T-helper 1 cell treated with Interleukin-12 subunit alpha and Interleukin-12 subunit beta and Interleukin-4 antibody, amounts not matched to agents 30 ng/mL and 1 ng/mL, for 36 hours (primary cell): ENCODE data around the gene LILRB1. TPM values are rescaled to one million over a fixed set of nuclear protein-coding genes. Genes with fewer than 3 reads are reported as not detected.
"Not testable (repeated sequence)": the region's sequence is repeated elsewhere in the genome, so short reads cannot be mapped to it uniquely, and the experiment has no call there.

ENCODE experiments used
- intact Hi-C: fragments of 100-400 bp; cut with micrococcal nuclease; formaldehyde crosslinking; loops from one replicate; pipeline ENCODE4 v1.15.1; 2024
- total RNA-seq: library from RNA; stranded (reverse); gene quantifications from 2 replicates; pipeline ENCODE4 v1.2.3, GENCODE V29; 2022

LILRB1 gene
- not detected in 2 replicates for total RNA-seq

DNA sequence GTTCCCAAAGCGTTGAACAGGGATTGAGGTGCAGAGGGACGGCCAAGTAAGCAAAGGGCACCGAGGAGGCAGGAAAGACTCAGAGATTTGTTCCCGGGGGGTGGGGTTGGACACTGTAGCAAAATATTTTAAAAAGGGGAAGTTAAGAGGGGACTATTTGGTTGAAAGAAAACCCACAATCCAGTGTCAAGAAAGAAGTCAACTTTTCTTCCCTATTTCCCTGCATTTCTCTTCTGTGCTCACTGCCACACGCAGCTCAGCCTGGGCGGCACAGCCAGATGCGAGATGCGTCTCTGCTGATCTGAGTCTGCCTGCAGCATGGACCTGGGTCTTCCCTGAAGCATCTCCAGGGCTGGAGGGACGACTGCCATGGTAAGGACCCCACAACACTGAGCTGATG lies at the start of gene LILRB1:
LILRB1 (plus strand) TSS at position 223 of the 400 bp plus-strand sequence. CDS start 590 bp downstream, outside the sequence.
- intact Hi-C loops: loop anchor here (5.0 kb wide), 1 partner anchor 333 kb away; no protein-coding TSS in a partner anchor

DNA sequence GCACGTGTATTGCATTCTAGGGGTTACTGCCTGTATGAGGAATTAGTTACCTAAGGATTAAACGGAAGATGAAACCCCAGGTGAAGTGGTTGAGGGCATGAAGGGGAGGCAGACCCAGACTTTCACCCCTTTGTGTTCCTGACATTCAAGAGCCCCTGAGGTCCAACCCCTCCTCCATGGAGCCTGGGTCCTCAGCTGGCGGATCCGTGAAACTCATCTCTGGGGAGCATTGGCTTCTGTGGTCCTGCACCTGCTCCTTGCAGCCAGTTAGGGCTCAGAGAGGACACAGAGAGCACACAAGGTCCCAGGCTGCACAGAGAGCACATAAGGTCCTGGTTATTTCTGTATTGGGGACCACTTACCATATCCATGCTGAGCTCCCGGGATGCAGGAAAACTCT lies 43.9 kb upstream of the LILRB1 start:
- intact Hi-C loops: no loop called here

DNA sequence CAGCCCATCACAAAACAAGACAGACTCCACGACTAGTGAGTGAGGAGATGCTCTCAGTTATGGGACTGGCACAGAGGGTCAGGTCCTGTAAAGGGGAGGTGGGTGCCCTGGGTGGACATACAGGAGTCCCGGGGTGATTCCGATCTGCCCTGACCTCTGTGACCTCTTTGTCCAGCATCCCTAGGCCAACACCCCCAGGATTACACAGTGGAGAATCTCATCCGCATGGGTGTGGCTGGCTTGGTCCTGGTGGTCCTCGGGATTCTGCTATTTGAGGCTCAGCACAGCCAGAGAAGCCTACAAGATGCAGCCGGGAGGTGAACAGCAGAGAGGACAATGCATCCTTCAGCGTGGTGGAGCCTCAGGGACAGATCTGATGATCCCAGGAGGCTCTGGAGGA lies 43.3 kb upstream of the LILRB1 start:
- intact Hi-C loops: no loop called here

DNA sequence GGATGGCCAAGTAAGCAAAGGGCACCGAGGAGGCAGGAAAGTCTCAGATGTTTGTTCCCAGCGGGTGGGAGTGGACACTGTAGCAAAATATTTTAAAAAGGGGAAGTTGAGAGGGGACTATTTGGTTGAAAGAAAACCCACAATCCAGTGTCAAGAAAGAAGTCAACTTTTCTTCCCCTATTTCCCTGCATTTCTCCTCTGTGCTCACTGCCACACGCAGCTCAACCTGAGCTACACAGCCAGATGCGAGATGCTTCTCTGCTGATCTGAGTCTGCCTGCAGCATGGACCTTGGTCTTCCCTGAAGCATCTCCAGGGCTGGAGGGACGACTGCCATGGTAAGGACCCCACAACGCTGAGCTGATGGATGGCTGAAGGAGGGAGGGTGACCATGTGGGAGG lies 36.8 kb upstream of the LILRB1 start, which contains the start of gene LILRA1:
LILRA1 (plus strand) TSS at position 188 of the 400 bp plus-strand sequence. CDS start 613 bp downstream, outside the sequence.
- intact Hi-C loops: not testable (repeated sequence)

- intact Hi-C loops: not testable (repeated sequence)
Measured at GRCh38 chr19:54593931-54594626, 36.2 kb upstream of the LILRB1 start.

- intact Hi-C loops: no loop called here
Measured at GRCh38 chr19:54594737-54595136, 35.5 kb upstream of the LILRB1 start.

GRCh38 chr19:54595680-54596436 lies 34.4 kb upstream of the LILRB1 start:
- intact Hi-C loops: not testable (repeated sequence)

- intact Hi-C loops: no loop called here
Measured at GRCh38 chr19:54600212-54600611, 30.1 kb upstream of the LILRB1 start.

- intact Hi-C loops: no loop called here
Measured at GRCh38 chr19:54606230-54606629, 24.1 kb upstream of the LILRB1 start.

DNA sequence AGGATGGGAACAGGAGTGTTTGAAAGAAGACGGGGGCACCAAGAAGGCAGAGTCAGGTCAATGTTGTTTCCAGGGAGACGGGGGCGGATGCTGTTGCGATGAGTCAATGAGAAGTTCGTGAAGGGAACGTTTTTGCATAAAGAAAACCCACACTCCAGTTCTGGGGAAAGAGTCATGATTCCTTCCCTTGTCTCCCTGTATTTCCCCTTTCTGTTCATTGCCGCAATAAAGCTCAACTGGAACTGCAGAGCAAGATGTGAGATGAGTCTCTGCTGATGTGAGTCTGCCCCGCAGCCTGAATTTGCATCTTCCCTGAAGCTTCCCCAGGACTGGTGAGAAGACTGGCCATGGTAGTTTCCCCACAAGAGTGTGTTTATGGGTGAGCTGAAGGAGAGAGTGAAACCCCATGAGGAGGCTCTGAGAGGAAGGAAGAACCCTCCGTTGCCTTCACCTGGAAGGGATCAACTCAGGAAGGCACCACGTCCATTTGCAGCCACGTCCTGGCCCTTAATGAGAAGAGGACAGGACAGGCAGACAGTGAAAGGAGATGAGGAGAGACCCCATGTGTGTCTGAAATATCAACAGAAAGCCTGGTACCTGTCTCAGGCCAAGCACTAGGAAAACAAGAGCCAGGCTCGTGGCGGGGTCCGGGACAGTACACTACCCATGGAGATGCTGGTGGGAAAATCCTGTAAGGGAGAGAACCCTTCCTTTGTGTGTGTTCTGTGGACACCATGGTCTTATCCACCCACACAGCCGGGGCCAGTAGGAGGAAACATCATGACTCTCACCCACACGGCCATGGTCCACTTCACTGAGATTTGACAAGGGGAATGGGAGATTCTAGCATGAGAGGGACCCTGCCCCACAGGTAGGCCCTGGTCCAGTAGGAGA lies 23.1 kb upstream of the LILRB1 start:
- intact Hi-C loops: no loop called here

- intact Hi-C loops: no loop called here
Measured at GRCh38 chr19:54607785-54608150, 22.5 kb upstream of the LILRB1 start.

DNA sequence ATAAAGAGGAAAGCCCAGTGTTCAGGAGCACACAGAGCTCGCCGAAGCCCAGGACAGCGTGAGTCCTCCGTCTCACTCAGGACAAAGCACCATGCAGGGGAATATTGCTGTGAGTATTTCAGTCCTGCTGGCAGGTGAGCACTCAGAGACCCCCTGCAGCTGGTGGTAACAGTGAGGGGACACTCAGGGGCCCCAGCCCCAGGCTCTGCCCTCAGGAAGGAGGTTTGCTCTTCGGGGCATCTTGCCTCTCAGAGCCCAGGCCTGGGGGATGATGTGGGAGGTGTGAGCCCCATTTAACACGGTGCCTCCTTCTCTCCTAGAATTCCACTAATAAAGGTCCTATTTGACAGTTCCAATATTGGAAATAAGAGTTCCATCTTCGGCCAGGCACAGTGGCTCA lies 22.1 kb upstream of the LILRB1 start:
- intact Hi-C loops: no loop called here

DNA sequence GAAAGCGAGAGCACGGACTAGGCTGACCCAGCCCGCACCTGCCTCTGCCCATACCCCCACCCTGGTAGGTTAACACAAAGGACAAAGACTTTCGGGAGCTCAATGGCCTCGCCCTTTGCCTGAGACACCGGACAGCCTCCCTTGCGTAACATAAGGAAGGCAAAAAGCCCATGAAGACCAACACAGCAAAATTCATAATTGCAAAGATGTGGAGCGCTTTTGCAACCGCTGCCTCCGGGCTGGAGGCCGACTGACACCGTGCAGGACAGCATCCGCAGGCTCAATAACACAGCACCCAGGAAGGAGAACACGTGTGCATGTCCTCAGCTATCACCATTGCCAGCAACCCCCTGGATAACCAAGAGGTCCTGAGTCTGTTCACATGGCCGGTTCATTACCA lies 21.5 kb upstream of the LILRB1 start:
- intact Hi-C loops: no loop called here

DNA sequence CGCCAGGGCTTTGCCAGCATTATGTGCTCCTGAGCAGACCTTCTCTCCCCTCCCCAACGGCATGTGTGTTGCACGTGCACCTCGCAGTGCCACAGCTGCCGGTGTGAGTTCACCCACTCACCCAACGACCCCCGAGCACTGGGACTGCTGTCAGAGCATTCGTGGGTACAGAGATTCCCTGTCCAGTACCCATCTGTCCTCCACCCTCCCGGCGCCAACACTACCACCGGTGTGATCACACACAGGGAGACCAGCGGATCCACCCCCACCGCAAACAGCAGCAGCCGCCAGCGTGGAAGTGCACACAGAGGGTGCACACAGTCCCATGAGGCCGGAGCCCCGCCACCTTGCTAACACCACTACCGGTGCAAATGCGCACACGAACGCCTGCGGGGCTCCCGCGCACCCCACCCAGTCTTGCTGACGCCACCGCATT lies 20.9 kb upstream of the LILRB1 start:
- intact Hi-C loops: no loop called here

- intact Hi-C loops: no loop called here
Measured at GRCh38 chr19:54612428-54612827, 17.9 kb upstream of the LILRB1 start.

GRCh38 chr19:54614726-54615125 lies 15.6 kb upstream of the LILRB1 start:
- intact Hi-C loops: no loop called here

GRCh38 chr19:54616057-54616456 lies 14.2 kb upstream of the LILRB1 start:
- intact Hi-C loops: no loop called here

DNA sequence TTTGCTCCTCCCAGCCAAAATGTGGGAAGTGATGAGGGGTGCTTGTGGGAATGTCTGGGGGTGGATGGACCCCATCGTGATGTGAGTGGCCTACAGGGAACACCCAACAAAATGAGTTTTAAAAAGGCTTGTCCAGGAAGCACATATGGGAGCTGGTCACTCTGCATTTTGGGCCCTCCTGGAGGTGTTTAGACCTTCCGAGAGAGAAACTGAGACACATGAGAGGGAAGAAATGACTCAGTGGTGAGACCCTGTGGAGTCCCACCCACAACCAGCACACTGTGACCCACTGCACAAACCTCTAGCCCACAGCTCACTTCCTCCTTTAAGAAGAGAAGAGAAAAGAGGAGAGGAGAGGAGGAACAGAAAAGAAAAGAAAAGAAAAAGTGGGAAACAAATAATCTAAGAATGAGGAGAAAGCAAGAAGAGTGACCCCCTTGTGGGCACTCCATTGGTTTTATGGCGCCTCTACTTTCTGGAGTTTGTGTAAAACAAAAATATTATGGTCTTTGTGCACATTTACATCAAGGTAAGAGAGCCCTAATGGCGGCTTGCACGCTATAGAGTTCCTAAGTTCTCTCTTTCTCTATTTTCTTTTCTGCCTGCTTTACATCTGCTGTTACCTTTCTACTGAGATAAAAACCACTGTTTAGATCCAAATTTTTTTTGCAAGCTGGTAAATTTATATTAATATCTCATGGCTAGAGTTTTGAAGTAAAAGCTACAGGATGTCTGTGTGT lies 13.3 kb upstream of the LILRB1 start:
- intact Hi-C loops: no loop called here

- intact Hi-C loops: no loop called here
Measured at GRCh38 chr19:54620464-54620863, 9.8 kb upstream of the LILRB1 start.

- intact Hi-C loops: no loop called here
Measured at GRCh38 chr19:54622431-54622830, 7.9 kb upstream of the LILRB1 start.

DNA sequence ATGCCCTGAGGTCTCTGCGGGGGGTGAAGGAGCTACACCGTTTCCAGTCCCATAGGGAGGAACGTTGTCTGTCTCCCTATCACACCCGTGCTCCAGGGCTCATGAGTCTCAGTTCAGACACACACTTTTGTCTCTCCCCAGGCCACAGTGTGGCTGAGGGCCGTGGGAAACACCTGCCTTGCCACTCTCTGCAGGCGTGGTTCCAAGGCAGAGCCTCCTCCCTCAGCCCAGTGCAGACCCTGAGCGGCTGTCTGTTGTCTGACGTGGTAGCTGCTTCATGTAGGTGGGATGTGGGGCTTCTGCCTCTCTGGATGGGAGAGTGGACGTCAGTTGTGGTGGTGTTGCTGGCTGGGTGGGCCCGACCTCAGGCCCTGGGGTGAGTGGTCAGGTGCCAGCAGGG lies 6.0 kb upstream of the LILRB1 start:
- intact Hi-C loops: not testable (repeated sequence)
